ENCODE measurements around the gene CSMD2.

The CSMD2 gene

DNA sequence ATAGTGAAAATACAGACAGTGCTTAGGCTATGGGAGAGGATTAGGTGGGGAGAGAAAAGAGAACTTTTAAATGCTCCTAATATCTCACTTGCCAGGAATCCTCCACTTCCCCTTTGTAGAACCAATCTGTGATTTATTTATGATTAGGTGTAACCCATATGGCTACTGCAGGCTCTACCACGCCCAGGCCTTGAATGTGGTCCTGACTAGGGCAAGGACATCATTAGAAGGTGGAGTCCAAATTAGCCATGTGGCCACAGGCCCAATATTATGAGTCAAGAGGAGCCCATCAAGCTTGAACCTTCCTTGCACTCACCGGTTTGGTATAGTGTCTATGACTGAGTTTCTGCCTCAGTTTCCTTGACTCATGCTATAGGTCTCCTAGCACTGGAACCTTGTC is 159.7 kb downstream of the CSMD2 start:
- no peak for DNase-seq (ENCODE audit: extremely low read depth, low read depth)
- TF ChIP-seq, protein P1, sequence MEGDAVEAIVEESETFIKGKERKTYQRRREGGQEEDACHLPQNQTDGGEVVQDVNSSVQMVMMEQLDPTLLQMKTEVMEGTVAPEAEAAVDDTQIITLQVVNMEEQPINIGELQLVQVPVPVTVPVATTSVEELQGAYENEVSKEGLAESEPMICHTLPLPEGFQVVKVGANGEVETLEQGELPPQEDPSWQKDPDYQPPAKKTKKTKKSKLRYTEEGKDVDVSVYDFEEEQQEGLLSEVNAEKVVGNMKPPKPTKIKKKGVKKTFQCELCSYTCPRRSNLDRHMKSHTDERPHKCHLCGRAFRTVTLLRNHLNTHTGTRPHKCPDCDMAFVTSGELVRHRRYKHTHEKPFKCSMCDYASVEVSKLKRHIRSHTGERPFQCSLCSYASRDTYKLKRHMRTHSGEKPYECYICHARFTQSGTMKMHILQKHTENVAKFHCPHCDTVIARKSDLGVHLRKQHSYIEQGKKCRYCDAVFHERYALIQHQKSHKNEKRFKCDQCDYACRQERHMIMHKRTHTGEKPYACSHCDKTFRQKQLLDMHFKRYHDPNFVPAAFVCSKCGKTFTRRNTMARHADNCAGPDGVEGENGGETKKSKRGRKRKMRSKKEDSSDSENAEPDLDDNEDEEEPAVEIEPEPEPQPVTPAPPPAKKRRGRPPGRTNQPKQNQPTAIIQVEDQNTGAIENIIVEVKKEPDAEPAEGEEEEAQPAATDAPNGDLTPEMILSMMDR (IDR thresholded peaks at IDR 0.05; ENCODE audit: low read depth, low read length): no peak

DNA sequence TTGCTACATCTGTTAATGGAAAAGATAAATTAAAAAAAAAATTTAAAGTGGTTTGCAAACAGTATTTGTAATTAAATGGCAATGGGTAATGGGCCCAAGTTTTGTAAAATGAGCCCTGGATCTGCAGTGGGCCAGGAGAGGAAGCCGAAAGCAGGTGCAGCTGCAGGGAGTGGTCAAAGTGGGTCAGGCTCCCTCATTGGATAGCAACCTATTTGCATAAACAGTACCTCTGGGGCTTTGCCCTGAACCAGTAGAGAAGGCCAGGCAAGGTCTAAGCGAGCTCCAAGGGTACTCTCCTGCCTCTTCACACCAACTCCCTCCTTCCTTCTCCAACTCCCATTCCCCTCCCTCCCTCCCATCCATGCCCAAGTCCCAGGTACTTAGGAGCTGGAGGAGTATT is 162.2 kb downstream of the CSMD2 start:
- TF ChIP-seq, protein P1 (IDR thresholded peaks at IDR 0.05; ENCODE audit: low read depth, low read length): no peak
- no peak for DNase-seq (ENCODE audit: extremely low read depth, low read depth)

DNA sequence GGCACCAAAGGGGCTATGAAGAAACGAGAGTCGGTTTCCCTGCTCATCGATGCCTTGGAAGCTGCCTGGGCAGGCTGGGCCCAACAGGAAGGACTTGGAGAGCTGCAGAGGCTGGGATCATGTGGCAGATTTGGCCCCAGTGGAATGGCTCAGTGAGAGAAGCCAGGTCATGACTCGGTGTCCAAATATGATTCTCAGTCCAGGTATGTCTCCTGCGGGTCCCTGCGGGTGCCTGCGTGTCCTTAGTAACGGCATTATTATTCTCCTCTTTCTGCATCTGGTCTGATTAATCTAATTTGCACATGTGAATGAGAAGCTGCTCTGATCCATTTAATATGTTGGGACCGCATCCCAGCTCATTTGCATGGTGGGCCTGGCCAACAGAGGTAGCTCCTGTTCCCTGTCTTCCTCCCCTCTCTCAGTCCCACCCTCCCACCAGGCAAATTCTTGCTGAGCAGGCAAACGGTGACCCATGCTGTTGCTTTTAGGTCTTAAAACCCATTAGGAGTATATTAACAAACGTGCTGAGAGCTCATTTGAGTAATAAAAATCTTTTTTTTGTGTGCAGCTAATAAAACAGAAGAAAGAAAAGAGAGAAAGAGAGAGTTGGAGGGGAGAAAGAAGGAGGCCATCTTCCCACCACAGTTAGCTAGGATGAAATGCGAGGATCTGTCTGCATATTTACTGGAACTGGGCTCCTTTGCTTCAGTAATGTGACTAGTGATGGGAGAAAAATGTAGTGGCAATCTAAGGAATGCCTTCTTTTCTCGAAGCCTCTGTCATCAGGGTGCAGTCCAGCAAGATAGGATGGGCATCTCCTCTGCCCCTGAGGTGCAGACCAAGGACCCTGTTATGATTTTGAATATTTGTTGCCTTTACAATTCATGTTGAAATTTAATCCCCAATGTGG is 167.6 kb downstream of the CSMD2 start:
- TF ChIP-seq, protein P1 (IDR thresholded peaks at IDR 0.05; ENCODE audit: low read depth, low read length): no peak
- no peak for DNase-seq (ENCODE audit: extremely low read depth, low read depth)

GRCh38 chr1:33996281-33996680 is 168.7 kb downstream of the CSMD2 start:
- TF ChIP-seq, protein P1 (IDR thresholded peaks at IDR 0.05; ENCODE audit: low read depth, low read length): no peak
- no peak for DNase-seq (ENCODE audit: extremely low read depth, low read depth)

DNA sequence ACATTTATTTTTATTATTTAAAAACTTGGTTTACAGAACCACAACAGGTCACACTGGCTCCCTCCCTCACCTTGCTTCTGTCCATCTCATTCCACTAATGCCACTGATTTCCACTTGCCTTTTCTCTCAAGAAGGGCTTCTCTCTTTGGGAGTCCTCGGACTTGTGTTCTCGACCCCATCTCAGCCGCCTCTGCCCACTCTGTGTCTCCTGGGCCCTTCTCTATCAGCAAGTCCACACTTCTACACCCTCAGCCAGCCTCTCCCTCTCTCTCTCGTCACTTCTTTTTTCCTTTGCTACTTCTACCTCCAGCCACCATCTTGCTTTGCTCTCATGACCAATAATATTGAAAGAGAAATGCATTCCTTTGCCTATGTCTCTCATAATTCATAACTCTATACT is 171.7 kb downstream of the CSMD2 start:
- no peak for DNase-seq (ENCODE audit: extremely low read depth, low read depth)
- TF ChIP-seq, protein P1 (IDR thresholded peaks at IDR 0.05; ENCODE audit: low read depth, low read length): no peak

DNA sequence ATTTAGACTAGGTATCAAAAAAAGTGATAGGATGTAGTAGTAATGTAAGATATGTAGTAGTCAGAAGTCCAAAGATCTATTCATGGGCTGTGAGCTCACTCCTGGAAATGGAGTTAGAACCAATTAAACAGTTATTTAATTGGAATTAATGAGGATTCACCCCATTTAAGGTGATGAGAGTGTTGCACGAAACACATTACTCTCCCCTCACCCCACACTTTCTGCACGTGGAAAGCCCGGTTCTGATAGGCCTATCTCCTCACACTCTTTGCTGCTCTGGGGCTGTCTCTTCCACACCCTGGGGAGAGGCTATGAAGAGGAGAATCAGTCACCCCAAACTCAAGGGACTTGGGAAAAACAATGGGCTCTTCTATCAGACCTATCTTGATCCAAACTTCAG is 174.7 kb downstream of the CSMD2 start:
- TF ChIP-seq, protein P1 (IDR thresholded peaks at IDR 0.05; ENCODE audit: low read depth, low read length): no peak
- DNase-seq (ENCODE audit: extremely low read depth, low read depth): no peak

- no peak for DNase-seq (ENCODE audit: extremely low read depth, low read depth)
- TF ChIP-seq, protein P1 (IDR thresholded peaks at IDR 0.05; ENCODE audit: low read depth, low read length): no peak
These were observed 176.9 kb downstream of the CSMD2 start for GRCh38 chr1:33988161-33988560.

All from AG09319 (cell line).